Measurements from ENCODE around the gene ZNF358.

ZNF358 gene

GRCh38 chr19:7483720-7484201 is 32.1 kb upstream of the ZNF358 start:
- Histone ChIP-seq H4K20me1 (ENCODE audit: low read depth, low read length) (no peaks in the 10 kb centered on the region), H3K36me3 (ENCODE audit: low read length) (no peaks in the 10 kb centered on the region), H3F3A (ENCODE audit: insufficient read depth) (no peaks in the 10 kb centered on the region), H3K27me3 (ENCODE audit: low read length) (no peaks in the 10 kb centered on the region), H2AFZ (ENCODE audit: low read depth, low read length, severe bottlenecking) (no peak overlapping the region), H3K9me2 (replicated peaks; ENCODE audit: insufficient read depth, low read length) (no peaks in the 10 kb centered on the region), H3K4me3 (ENCODE audit: insufficient read depth, low read length, poor library complexity, severe bottlenecking) (no peak overlapping the region), H3K9me3 (ENCODE audit: insufficient read depth, low read length) (no peaks in the 10 kb centered on the region), H3K27ac (ENCODE audit: low read depth, low read length) (no peak overlapping the region), H3K79me2 (ENCODE audit: insufficient read depth, low read length) (no peaks in the 10 kb centered on the region), H3K4me2 (ENCODE audit: low read depth, low read length, poor library complexity, severe bottlenecking) (no peak overlapping the region), H3K9ac (ENCODE audit: low read length) (no peak overlapping the region)
- TF ChIP-seq EZH2phosphoT487 (conservative IDR thresholded peaks at IDR 0.05; ENCODE audit: low read length): no peak
- TF ChIP-seq, protein P1, sequence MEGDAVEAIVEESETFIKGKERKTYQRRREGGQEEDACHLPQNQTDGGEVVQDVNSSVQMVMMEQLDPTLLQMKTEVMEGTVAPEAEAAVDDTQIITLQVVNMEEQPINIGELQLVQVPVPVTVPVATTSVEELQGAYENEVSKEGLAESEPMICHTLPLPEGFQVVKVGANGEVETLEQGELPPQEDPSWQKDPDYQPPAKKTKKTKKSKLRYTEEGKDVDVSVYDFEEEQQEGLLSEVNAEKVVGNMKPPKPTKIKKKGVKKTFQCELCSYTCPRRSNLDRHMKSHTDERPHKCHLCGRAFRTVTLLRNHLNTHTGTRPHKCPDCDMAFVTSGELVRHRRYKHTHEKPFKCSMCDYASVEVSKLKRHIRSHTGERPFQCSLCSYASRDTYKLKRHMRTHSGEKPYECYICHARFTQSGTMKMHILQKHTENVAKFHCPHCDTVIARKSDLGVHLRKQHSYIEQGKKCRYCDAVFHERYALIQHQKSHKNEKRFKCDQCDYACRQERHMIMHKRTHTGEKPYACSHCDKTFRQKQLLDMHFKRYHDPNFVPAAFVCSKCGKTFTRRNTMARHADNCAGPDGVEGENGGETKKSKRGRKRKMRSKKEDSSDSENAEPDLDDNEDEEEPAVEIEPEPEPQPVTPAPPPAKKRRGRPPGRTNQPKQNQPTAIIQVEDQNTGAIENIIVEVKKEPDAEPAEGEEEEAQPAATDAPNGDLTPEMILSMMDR (IDR thresholded peaks at IDR 0.05; ENCODE audit: insufficient read depth, low read length, poor library complexity, severe bottlenecking): no peak

- TF ChIP-seq, protein P1 (IDR thresholded peaks at IDR 0.05; ENCODE audit: insufficient read depth, low read length, poor library complexity, severe bottlenecking): no peak
- no peak for TF ChIP-seq EZH2phosphoT487 (conservative IDR thresholded peaks at IDR 0.05; ENCODE audit: low read length)
- no peak overlapping the region for H3K27ac ChIP-seq (ENCODE audit: low read depth, low read length)
- H3K9me2 ChIP-seq (replicated peaks; ENCODE audit: insufficient read depth, low read length): no peaks in the 10 kb centered on the region
- H4K20me1 ChIP-seq (ENCODE audit: low read depth, low read length): no peaks in the 10 kb centered on the region
- H3F3A ChIP-seq (ENCODE audit: insufficient read depth): no peaks in the 10 kb centered on the region
- H3K36me3 ChIP-seq (ENCODE audit: low read length): no peaks in the 10 kb centered on the region
- no peaks in the 10 kb centered on the region for H3K79me2 ChIP-seq (ENCODE audit: insufficient read depth, low read length)
- H3K9ac ChIP-seq (ENCODE audit: low read length): no peak overlapping the region
- no peaks in the 10 kb centered on the region for H3K27me3 ChIP-seq (ENCODE audit: low read length)
- H3K4me2 ChIP-seq (ENCODE audit: low read depth, low read length, poor library complexity, severe bottlenecking): no peak overlapping the region
- H2AFZ ChIP-seq (ENCODE audit: low read depth, low read length, severe bottlenecking): no peak overlapping the region
- no peaks in the 10 kb centered on the region for H3K9me3 ChIP-seq (ENCODE audit: insufficient read depth, low read length)
- H3K4me3 ChIP-seq (ENCODE audit: insufficient read depth, low read length, poor library complexity, severe bottlenecking): no peak overlapping the region
These were observed 29.0 kb upstream of the ZNF358 start for GRCh38 chr19:7486923-7487322.

GRCh38 chr19:7488736-7489353 is 27.1 kb upstream of the ZNF358 start, which contains the start of gene PEX11G:
Gene PEX11G (minus strand): TSS chr19:7489035. CDS start chr19:7489010, 25 bp downstream.
- Histone ChIP-seq H3K4me3 (ENCODE audit: insufficient read depth, low read length, poor library complexity, severe bottlenecking) (no peak within 1 kb of the TSS), H3K27ac (ENCODE audit: low read depth, low read length) (no peak within 1 kb of the TSS), H2AFZ (ENCODE audit: low read depth, low read length, severe bottlenecking) (no peak within 1 kb of the TSS), H3F3A (ENCODE audit: insufficient read depth) (no peaks in the 10 kb centered on the region), H3K4me2 (ENCODE audit: low read depth, low read length, poor library complexity, severe bottlenecking) (peak within 1 kb of the TSS; percentile 20), H4K20me1 (ENCODE audit: low read depth, low read length) (no peaks in the 10 kb centered on the region), H3K9ac (ENCODE audit: low read length) (no peak within 1 kb of the TSS), H3K79me2 (ENCODE audit: insufficient read depth, low read length) (no peaks in the 10 kb centered on the region), H3K36me3 (ENCODE audit: low read length) (no peaks in the 10 kb centered on the region), H3K27me3 (ENCODE audit: low read length) (no peaks in the 10 kb centered on the region), H3K9me2 (replicated peaks; ENCODE audit: insufficient read depth, low read length) (no peaks in the 10 kb centered on the region), H3K9me3 (ENCODE audit: insufficient read depth, low read length) (no peaks in the 10 kb centered on the region)
- TF ChIP-seq, protein P1 (IDR thresholded peaks at IDR 0.05; ENCODE audit: insufficient read depth, low read length, poor library complexity, severe bottlenecking): no peak
- TF ChIP-seq EZH2phosphoT487 (conservative IDR thresholded peaks at IDR 0.05; ENCODE audit: low read length): no peak

Data from SU-DHL-6 (cell line).